Urinary bladder (tissue), 4 donors: Measurements from ENCODE around the gene HECTD2. TPM values are rescaled to one million over a fixed set of nuclear protein-coding genes. Genes with fewer than 3 reads are reported as not detected.
"Not testable (repeated sequence)": the region's sequence is repeated elsewhere in the genome, so short reads cannot be mapped to it uniquely, and the experiment has no call there.

Experiments used
- DNase-seq: peaks from one replicate; pipeline ENCODE4 v3.0.0-alpha.2; 2015; ENCODE audit errors: extremely low spot score
- H3K27ac ChIP-seq: one replicate; pipeline ENCODE4 v1.5.1; 2013; ENCODE audit warnings: low read depth, mild to moderate bottlenecking, moderate library complexity
- H3K36me3 ChIP-seq: one replicate; pipeline ENCODE4 v1.6.1; 2013; ENCODE audit warnings: mild to moderate bottlenecking, moderate library complexity; ENCODE audit not compliant: insufficient read depth
- H3K4me1 ChIP-seq: one replicate; pipeline ENCODE4 v1.6.1; 2013; ENCODE audit warnings: mild to moderate bottlenecking, moderate library complexity; ENCODE audit not compliant: insufficient read depth
- H3K4me3 ChIP-seq: one replicate; pipeline ENCODE4 v1.5.1; 2013; ENCODE audit warnings: low read depth, low read length
- WGBS: extraction: QIAGEN DNeasy Blood & Tissue Kit; methylation state at CpG from one replicate; pipeline ENCODE4 v1.1.7; 2013; 5-methylcytosine and 5-hydroxymethylcytosine counted together
- polyA plus RNA-seq: library from polyadenylated mRNA; stranded (reverse); fragments of 200-250 nt; gene quantifications from one replicate; pipeline ENCODE4 v1.2.3, GENCODE V29; 2013
- total RNA-seq: library from RNA; depleted of rRNA; stranded (reverse); fragments of >200 nt; gene quantifications from one replicate; pipeline ENCODE4 v1.2.3, GENCODE V29; 2014
- donor health status: healthy with polysubstance abuse.
- donor health status: healthy.

HECTD2 gene
- total and polyA plus RNA-seq, 2 donors, result 11.9 to 100 TPM

DNA sequence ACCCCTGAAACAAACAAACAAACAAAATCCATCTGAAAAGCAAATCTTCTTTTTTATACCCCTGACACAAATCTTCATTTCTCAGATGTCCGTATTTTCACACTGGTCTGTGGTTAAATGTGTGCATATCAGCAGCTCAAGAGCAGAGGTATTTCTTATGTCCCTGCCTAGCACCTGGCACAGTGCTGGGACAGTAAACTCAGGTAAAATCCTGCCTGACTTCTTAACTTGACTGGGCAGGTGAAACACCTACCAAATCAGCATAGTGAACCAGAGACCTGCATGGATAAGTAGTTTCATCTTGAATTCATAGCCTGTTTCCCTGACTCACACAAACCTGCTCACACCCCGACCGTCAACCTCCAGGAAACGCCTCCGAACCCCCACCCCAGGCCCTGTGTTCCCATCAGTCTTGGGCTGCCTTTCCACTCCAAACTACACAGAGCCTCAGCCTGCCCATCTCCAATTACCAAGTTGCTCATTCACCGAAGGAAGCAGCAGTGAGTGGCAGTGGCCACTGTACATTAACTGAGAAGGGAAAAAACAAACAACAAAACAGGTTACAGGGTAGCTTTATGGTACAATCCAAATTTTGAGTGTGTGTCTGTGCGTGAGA lies 109.9 kb downstream of the HECTD2 start:
- H3K27ac ChIP-seq, result no peak overlapping the region

DNA sequence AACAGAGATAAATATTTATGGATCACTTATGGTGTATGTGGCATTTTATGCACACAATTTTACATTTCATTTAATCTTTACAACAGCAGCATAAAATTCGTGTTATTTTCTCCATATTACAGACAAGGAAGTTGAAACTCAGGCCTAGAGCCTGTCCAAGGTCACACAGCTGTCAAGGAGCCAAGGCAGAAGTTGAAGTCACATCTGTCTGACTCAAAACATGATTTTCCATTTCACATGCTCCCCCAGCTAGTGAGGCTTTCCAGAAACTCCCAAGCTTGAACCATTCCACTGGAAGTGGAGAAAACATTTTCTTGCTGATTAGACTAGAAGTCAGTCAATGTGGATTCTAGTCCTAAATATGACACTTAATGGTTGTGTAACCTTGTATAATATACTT lies 110.5 kb downstream of the HECTD2 start:
- DNase-seq, result no peak
- WGBS, result 44% methylated on average over 1 of the region's 1 CpG
- Histone ChIP-seq H3K27ac (no peak overlapping the region), H3K4me1 (no peaks in the 10 kb centered on the region), H3K4me3 (no peak overlapping the region), H3K36me3 (no peaks in the 10 kb centered on the region)

More for the DNA sequence above, 109.9 kb downstream of the HECTD2 start:
- 75% methylated on average over 7 of the region's 7 CpGs for WGBS
- no peak overlapping the region for H3K4me3 ChIP-seq
- no peaks in the 10 kb centered on the region for H3K4me1 ChIP-seq
- no peaks in the 10 kb centered on the region for H3K36me3 ChIP-seq
- DNase-seq, result no peak

GRCh38 chr10:91521439-91521838 lies 111.3 kb downstream of the HECTD2 start:
- no peaks in the 10 kb centered on the region for H3K4me1 ChIP-seq
- no peak overlapping the region for H3K4me3 ChIP-seq
- 93% methylated on average over 1 of the region's 1 CpG for WGBS
- no peaks in the 10 kb centered on the region for H3K36me3 ChIP-seq
- no peak overlapping the region for H3K27ac ChIP-seq
- no peak for DNase-seq

DNA sequence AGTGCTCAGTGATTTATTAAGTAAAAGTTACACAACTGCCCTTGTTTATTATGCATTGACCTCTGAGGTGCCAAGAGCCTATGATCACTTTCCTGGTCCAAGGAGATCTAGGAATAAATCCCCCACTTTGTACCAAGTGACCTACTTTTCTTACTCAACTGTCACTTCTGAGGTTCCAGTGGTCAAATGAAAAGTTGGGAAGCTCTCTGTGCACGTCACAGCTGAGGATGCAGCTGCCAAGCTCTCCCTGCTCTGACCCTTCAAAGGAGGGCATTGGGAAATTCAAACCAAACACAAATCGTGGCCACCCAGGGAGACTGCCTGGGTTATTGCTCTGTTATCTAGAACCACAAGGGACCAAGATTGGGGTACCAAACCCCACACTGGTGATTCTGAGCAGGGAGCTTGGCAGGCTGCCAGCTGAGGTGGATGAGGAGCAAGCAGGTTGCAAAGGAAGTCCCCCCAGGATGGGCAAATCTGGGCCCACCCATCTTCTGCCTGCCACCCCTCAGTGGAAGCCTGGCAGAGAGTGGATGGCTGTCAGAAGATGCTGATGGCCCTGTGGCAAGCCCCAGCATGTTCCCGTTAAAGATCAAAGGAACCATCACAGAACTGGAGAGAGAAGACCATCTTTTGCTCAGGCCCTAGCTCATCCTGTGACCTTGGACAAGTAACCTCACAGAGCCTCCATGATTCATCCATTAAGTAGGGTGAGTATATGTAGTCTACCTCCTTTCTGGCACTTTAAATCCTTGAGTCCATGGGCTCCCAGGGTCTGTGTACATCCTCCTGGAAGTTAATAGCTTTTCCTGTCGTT lies 116.0 kb downstream of the HECTD2 start:
- H3K27ac ChIP-seq, result no peak overlapping the region
- H3K36me3 ChIP-seq, result no peaks in the 10 kb centered on the region
- DNase-seq, result no peak
- WGBS, result 71% methylated on average over 4 of the region's 4 CpGs
- no peaks in the 10 kb centered on the region for H3K4me1 ChIP-seq
- no peak overlapping the region for H3K4me3 ChIP-seq

- no peaks in the 10 kb centered on the region for H3K4me1 ChIP-seq
- DNase-seq, result no peak
- H3K4me3 ChIP-seq, result no peak overlapping the region
- 84% methylated on average over 4 of the region's 4 CpGs for whole genome bisulfite sequencing
- no peaks in the 10 kb centered on the region for H3K36me3 ChIP-seq
- H3K27ac ChIP-seq, result no peak overlapping the region
Observed at GRCh38 chr10:91528080-91528479, 117.9 kb downstream of the HECTD2 start.

- Histone ChIP-seq H3K4me3 (no peak overlapping the region), H3K27ac (no peak overlapping the region), H3K4me1 (no peaks in the 10 kb centered on the region), H3K36me3 (no peaks in the 10 kb centered on the region)
- WGBS, result 98% methylated on average over 1 of the region's 1 CpG
- no peak for DNase-seq
Observed at GRCh38 chr10:91528768-91529167, 118.6 kb downstream of the HECTD2 start.

DNA sequence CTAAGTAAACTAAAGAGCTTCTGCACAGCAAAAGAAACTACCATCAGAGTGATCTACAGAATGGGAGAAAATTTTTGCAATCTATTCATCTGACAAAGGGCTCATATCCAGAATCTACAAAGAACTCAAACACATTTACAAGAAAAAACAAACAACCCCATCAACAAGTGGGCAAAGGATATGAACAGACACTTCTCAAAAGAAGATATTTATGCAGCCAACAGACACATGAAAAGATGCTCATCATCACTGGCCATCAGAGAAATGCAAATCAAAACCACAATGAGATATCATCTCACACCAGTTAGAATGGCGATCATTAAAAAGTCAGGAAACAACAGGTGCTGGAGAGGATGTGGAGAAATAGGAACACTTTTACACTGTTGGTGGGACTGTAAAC lies 124.6 kb downstream of the HECTD2 start:
- H3K4me3 ChIP-seq, H3K27ac ChIP-seq, H3K4me1 ChIP-seq, H3K36me3 ChIP-seq, DNase-seq: not testable (repeated sequence)
- no CpG with 5 or more reads among the region's 1 CpG for WGBS

DNA sequence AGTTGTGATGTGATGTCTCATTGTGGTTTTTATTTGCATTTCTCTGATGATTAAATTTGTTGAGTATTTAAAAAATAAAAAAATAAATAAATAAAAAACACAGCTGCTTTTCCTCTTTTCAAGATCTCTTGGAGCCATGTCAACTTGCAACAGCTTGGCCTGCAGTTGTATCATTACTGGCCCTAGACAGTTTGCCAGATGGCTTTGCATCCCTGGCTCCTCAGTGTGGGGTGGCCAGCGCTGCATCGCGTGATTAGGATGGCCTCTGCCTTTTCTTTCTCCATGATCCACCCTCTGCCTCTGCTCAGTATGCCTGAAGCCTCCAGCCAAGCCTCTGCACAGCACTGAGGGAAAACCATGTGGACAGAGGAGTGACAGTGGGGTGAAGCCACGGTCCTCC lies 126.0 kb downstream of the HECTD2 start:
- Histone ChIP-seq H3K27ac (no peak overlapping the region), H3K36me3 (no peaks in the 10 kb centered on the region), H3K4me3 (no peak overlapping the region), H3K4me1 (no peaks in the 10 kb centered on the region)
- WGBS, result 51% methylated on average over 4 of the region's 4 CpGs
- no peak for DNase-seq

GRCh38 chr10:91536733-91537132 lies 126.6 kb downstream of the HECTD2 start:
- DNase-seq, result no peak
- H3K4me3 ChIP-seq, result no peak overlapping the region
- WGBS, result 47% methylated on average over 2 of the region's 2 CpGs
- H3K27ac ChIP-seq, result no peak overlapping the region
- no peaks in the 10 kb centered on the region for H3K4me1 ChIP-seq
- H3K36me3 ChIP-seq, result no peaks in the 10 kb centered on the region

GRCh38 chr10:91537614-91538383 lies 127.7 kb downstream of the HECTD2 start:
- Histone ChIP-seq H3K4me3 (no peak overlapping the region), H3K27ac (no peak overlapping the region), H3K4me1 (no peaks in the 10 kb centered on the region), H3K36me3 (no peaks in the 10 kb centered on the region)
- DNase-seq, result no peak
- WGBS, result 95% methylated on average over 4 of the region's 4 CpGs

DNA sequence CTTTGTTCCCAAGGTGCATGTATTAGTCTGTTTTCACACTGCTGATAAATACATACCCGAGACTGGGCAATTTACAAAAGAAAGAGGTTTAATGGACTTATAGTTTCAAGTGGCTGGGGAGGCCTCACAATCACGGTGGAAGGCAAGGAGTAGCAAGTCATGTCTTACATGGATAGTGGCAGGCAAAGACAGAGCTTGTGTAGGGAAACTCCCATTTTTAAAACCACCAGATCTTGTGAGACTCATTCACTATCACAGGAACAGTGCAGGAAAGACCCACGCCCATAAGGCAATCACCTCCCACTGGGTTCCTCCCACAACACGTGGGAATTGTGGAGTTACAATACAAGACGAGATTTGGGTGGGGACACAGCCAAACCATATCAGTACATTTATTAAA lies 129.8 kb downstream of the HECTD2 start:
- Histone ChIP-seq H3K4me3 (no peak overlapping the region), H3K27ac (no peak overlapping the region), H3K4me1 (no peaks in the 10 kb centered on the region), H3K36me3 (no peaks in the 10 kb centered on the region)
- DNase-seq, result no peak
- WGBS, result 91% methylated on average over 5 of the region's 5 CpGs

GRCh38 chr10:91540733-91541132 lies 130.6 kb downstream of the HECTD2 start:
- WGBS, result 92% methylated on average over 6 of the region's 6 CpGs
- no peak overlapping the region for H3K4me3 ChIP-seq

GRCh38 chr10:91541481-91541880 lies 131.3 kb downstream of the HECTD2 start:
- H3K27ac ChIP-seq, result no peak overlapping the region
- H3K36me3 ChIP-seq, result no peaks in the 10 kb centered on the region
- no peak for DNase-seq
- 40% methylated on average over 6 of the region's 6 CpGs for WGBS
- H3K4me3 ChIP-seq, result no peak overlapping the region
- H3K4me1 ChIP-seq, result no peaks in the 10 kb centered on the region

More at GRCh38 chr10:91540733-91541132, 130.6 kb downstream of the HECTD2 start:
- no peak for DNase-seq
- Histone ChIP-seq H3K27ac (no peak overlapping the region), H3K36me3 (no peaks in the 10 kb centered on the region), H3K4me1 (no peaks in the 10 kb centered on the region)

- 85% methylated on average over 3 of the region's 3 CpGs for WGBS
- Histone ChIP-seq H3K36me3 (no peaks in the 10 kb centered on the region), H3K4me3 (no peak overlapping the region), H3K27ac (no peak overlapping the region), H3K4me1 (no peaks in the 10 kb centered on the region)
- DNase-seq, result no peak
Observed at GRCh38 chr10:91545384-91545783, 135.2 kb downstream of the HECTD2 start.
